NCI-H446 (cell line): ENCODE data around the gene KCNMB1.

ENCODE experiments used
- DNase-seq, 2 experiments: peaks; one replicate each; lab custom pipeline; 2025; lab: John Stamatoyannopoulos, UW

Gene KCNMB1

GRCh38 chr5:170339780-170340167 lies 49.4 kb downstream of the KCNMB1 start:
- DNase-seq, result no peak

GRCh38 chr5:170338933-170339779 lies 50.0 kb downstream of the KCNMB1 start:
- DNase-seq, result no peak

- no peak for DNase-seq
Observed at GRCh38 chr5:170338291-170338690, 50.9 kb downstream of the KCNMB1 start.

- DNase-seq, result no peak
Observed at GRCh38 chr5:170337045-170337733, 52.0 kb downstream of the KCNMB1 start.

- no peak for DNase-seq
Observed at GRCh38 chr5:170336065-170336464, 53.1 kb downstream of the KCNMB1 start.

- no peak for DNase-seq
Observed at GRCh38 chr5:170334626-170335025, 54.5 kb downstream of the KCNMB1 start.

GRCh38 chr5:170333161-170333910 lies 55.8 kb downstream of the KCNMB1 start:
- DNase-seq, result no peak

GRCh38 chr5:170332058-170332457 lies 57.1 kb downstream of the KCNMB1 start:
- no peak for DNase-seq

- DNase-seq, result no peak
Observed at GRCh38 chr5:170330568-170331054, 58.6 kb downstream of the KCNMB1 start.

- DNase-seq, result no peak
Observed at GRCh38 chr5:170329524-170329923, 59.6 kb downstream of the KCNMB1 start.

GRCh38 chr5:170327829-170328228 lies 61.3 kb downstream of the KCNMB1 start:
- no peak for DNase-seq

GRCh38 chr5:170327168-170327567 lies 62.0 kb downstream of the KCNMB1 start:
- DNase-seq, result no peak
